T47D (cell line): ENCODE measurements around the gene DCDC2C.

Experiments used
- DNase-seq, 2 experiments: peaks; one replicate each; pipeline versions ENCODE4 v3.0.0 to v3.0.0-alpha.2; 2011 to 2012; ENCODE audit warnings: low read depth in 1 of 2, low spot score in 1 of 2
- JUND ChIP-seq: IDR thresholded peaks from 2 replicates; pipeline ENCODE4 v1.6.1; 2012; ENCODE audit warnings: low read depth
- in situ Hi-C: cut with HindIII; loops from 2 replicates; pipeline ENCODE4 v1.10.0; 2016; ENCODE audit warnings: low sequenced_read_pairs, low pct_unique_long_range_greater_than_20kb

The DCDC2C gene

DNA sequence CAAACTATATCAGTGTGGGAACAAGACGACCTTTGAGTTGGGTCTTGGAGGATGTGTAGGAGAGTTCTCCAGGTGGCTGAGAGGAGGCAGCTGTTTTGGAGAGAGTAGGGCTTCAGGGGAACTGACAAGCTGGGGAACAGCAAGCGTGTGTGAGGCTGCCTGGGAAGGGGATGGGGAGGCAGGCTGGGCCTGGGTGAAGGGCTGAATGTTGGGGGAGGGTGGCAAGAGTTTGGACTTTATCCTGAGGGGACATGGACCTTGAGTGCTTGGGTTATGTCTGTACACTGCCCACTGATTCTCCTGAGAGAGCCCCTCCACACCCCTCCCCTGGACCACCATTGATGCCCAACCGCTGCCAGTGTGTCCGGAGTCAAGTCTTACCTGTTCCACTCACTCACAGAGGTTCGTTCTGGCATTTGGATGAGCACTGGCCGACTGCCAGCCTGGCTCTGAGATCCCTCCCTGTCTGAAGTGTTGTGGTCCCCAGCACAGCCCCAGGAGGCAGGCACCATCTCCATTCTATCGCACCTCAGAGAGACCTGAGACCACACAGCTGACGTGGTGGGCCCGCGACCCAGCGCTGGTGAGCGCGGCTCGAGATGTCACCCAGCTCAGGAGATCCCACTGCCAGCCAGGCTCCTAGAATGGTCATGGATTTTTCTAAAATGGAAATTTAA is 59.5 kb downstream of the DCDC2C start:
- in situ Hi-C loops = no loop called here
- TF ChIP-seq JUND = no peak
- DNase-seq = no peak

DNA sequence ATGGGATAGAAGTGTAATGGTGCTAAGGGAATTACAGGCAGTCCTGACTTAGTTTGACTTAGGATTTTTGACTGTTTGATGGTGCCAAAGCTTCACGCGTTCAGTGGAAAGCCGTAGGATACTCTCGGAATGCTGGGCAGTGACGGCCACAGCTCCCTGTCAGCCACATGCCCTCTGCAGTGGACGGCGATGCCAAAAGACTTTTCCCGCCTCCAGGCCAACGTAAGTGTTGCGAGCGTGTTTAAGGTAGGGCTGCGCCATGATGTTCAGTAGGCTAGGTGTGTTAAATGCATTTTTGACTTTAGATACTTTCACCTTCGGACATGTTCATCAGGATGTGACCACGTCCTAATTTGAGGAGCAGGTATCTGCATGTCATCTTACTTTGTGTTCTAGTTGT is 63.4 kb downstream of the DCDC2C start:
- in situ Hi-C loops = no loop called here
- TF ChIP-seq JUND = no peak

DNA sequence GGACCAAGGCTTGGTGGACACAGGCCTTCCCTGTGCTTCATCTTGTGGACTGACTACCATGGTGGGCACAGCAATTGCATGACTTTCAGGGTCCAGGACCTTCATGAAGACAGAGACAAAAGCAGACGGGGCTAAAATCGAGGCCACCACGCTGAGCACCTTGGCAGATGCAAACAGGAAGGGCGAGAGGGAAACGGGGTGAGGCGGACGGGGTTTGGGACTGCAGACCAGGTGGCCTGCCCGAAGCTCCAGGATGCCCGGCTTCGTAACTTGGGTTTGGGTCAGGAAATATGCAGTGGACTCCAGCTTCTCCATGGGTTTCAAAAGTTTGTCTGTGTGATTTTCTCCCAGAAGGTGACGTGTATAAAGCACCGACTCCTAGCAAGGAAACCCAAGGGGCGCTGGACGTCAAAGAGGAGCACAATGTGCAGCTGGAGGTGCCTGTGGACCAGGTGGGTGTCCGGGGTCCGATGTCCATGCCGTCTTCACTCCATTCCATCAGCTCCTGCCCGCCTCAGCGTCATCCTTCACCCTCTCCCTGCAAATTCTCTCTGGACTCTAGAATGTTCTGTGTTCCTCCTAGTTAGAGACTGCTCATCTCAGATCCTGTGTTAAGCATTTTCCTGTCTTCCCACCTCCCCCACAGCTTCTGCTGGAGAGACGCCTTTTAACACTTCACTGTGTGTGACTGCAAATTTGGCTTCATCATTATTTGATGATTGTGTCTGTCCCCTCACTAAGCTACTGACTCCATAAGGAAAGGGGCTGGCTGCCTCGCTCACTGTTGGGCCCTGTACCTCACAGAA is 65.8 kb downstream of the DCDC2C start:
- no peak for DNase-seq
- no peak for TF ChIP-seq JUND
- in situ Hi-C loops = no loop called here

More for the DNA sequence above, 63.4 kb downstream of the DCDC2C start:
- DNase-seq = no peak

DNA sequence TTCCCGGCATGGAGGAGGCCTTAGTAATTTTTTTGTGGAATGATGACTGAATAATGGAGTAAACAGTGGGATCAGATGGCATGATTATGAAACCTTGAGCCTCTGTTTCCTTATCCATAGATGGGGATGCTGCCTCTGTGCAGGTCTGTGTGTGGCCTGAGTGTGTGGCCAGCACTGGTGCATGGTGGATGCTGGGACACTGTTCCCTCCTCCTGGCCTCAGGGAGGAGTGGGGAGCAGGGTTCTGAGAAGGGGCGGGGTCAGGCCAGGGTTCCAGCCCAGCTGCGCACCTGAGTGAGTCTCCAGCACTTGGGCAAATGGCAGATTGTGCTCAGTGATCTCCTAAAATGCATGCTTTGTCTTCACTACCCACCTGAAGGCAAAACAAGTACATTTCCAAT is 66.4 kb downstream of the DCDC2C start:
- DNase-seq = no peak
- TF ChIP-seq JUND = no peak
- in situ Hi-C loops = no loop called here

DNA sequence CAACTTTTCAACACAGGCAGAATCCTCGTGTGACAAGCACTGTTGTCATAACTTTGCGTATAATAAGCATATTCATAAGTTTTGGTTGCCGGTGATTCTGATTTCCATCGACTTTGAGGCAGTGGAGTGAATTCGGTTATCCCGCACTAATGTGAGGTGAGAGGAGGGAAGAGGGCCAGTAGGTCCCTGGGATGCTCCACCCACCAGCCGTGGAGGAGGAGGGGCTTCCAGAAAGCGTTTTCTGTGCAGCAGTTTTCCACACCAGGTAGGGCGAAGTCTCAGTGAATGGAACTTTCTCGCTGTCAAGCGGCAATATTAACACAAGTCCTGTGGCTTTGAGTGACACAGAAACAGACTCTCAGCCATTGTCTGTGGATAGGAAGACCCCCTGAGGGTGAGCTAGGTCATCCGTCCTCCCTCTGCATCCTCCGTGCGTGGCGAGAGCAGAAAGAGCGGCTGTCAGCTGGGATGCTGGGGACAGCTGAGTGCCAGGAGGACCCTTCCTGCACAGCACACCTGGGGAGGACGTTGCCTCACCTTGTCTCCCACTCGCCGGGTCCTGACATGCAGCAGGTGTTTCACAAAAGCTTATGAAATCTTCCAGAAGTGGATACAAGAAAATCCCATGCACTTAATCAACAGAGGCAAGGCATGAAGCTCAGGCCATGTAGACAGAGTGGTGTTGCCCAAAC is 67.5 kb downstream of the DCDC2C start:
- TF ChIP-seq JUND = no peak
- no peak for DNase-seq
- in situ Hi-C loops = no loop called here

DNA sequence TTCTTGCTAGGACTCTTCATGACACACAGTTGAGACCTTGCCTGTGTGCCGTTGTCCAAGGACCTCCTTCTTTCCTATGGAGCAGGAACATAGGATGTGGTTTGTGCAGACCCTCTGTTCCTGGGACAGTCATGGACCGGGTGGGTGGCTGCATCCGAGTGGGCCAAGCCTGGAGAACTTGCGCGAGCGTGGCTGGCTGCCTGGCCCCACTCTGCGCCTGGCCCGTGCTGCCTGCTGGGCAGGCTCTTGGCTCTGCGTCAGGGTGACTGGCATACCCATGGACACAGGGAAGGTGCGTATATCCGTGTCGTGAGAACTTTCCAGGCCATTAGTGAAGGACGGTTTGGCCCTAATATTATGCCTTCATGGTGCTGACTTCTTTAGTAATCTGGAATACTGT is 68.2 kb downstream of the DCDC2C start:
- no peak for TF ChIP-seq JUND
- in situ Hi-C loops = no loop called here
- no peak for DNase-seq

DNA sequence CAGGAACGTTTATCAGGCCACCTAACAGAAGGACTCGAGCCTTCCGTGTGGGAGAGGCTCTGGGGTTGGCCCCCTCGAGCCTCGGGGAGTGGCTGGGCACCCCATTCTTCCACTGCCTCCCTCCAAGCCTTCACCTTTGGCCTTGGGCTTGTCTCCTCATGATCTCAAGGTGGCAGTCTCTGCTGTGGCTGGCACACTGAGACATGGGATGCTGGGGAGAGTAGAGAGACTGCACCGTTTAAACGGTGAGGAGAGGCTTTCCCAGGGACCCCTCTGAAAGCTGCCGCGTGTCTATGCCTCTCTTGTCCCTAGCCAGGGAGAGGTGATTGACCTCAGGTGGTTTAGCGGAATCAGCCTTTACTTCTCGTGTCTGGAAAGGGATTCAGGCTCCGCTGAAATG is 71.0 kb downstream of the DCDC2C start:
- in situ Hi-C loops = no loop called here

DNA sequence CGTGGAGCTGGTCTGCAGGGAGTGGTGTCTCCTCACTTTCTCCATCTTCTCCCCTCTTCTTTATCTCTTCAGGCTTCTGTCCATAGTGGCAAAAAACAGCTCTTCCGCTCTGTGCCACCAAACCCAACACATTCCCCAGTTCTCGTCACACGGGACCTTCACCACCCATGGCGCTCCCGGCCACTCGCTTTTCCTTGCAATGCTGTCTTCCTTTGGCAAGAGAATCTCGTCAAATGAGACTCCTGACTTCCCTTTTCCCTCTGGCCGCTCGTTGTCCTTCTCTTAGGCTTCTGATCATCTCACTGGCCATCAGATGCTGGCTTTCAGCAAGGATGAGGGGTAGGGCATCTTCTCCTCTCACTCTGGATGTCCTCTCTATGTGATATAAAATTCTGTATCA is 72.9 kb downstream of the DCDC2C start:
- TF ChIP-seq JUND = no peak
- in situ Hi-C loops = no loop called here
- DNase-seq = no peak

More for the DNA sequence above, 71.0 kb downstream of the DCDC2C start:
- no peak for DNase-seq
- TF ChIP-seq JUND = no peak

DNA sequence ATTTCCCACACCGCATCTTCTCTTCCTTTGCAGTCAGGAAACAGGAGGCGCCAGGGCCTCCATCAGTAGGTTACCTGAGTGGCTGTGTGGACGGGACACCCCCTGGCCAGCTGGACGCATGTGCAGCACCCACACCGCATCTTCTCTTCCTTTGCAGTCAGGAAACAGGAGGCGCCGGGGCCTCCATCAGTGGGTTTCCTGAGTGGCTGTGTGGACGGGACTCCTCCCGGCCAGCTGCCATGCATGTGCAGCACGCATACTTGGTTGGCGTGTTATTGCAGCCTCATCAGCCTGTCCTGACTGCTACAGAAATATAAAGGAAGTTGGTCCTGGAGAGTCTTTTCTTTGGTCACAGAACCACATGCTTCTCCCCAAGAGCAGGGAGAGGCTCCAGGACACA is 74.6 kb downstream of the DCDC2C start:
- no peak for DNase-seq
- TF ChIP-seq JUND = no peak
- in situ Hi-C loops = no loop called here

DNA sequence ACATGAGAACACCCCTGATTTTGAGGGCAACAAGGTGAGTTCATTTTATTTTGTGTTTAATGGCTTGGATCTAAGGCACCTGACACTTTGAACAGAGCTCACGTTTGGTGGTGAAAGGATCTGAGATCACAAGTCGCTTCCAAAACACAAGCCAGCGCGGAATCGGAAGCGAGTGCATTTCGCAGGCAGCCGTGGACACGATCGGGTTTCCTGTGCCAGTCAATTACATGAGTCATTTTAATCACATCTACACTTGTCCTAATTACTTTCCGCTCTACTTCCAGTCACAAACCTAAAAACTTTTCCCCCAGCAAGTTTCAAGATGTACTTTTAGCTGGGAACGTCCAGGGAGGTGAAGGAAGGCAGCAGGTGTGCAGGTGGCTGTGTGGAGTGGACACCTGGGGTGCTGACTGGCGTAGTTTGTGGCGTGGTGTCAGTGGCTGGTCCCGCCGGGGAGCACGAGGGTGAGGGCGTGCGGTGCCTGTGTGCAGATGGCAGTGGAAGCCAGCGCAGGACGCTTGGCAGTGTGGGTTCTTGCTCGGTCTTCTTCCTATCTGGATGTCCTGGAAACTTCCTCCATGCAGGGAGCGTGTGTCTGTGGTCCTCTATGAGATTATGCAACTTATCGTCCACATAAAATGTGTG is 75.6 kb downstream of the DCDC2C start:
- no peak for DNase-seq
- no peak for TF ChIP-seq JUND
- in situ Hi-C loops = no loop called here

DNA sequence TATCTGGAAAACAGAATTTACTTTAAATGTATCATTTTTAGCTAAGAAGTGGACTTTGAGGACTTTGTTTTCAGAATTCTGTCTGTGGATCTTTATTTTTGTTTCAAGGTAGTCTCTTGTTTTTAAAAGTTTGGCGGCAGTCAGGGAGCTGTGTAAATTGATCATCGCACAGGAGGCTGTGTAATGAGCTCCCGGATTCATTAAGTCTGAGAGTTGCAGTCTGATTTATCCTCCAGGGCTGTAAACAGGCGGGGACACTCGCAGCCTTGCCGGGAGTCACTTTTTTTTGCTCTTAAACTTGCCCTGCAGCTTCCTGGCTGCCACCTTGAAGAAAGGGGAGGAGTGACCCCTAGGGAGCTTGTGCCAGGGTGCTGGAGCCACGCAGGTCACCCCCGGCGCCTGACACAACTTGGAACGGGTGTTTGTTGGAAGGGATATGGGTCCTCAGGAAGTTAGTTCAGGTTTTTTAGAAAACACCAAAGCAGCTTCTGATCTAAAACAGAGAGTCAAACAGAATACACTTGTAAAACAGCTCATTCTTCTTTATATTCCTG is 76.2 kb downstream of the DCDC2C start:
- in situ Hi-C loops = no loop called here
- TF ChIP-seq JUND = no peak
- no peak for DNase-seq
